BLaER1 treated with 17β-estradiol and CSF1 and Interleukin-3, amounts not matched to agents 10 nM and 100 nM (cell line): ENCODE measurements around the gene DNTT.
A peak's percentile ranks its signal among the peaks of the same experiment; 100 is the strongest.

Experiments
- H3K27ac ChIP-seq, 11 experiments: shearing (Covaris generic); formaldehyde crosslinking; 2 replicates each; pipeline ENCODE4 v1.8.1; 2022
- H3K27me3 ChIP-seq, 11 experiments: shearing (Covaris generic); formaldehyde crosslinking; 2 replicates each; pipeline ENCODE4 v1.8.1; 2022
- H3K36me3 ChIP-seq, 11 experiments: shearing (Covaris generic); formaldehyde crosslinking; 2 replicates each; pipeline ENCODE4 v1.8.1; 2022
- H3K4me1 ChIP-seq, 10 experiments: shearing (Covaris generic); formaldehyde crosslinking; 2 replicates each; pipeline ENCODE4 v1.8.1; 2022
- H3K4me2 ChIP-seq, 11 experiments: shearing (Covaris generic); formaldehyde crosslinking; 2 replicates each; pipeline ENCODE4 v1.8.1; 2022
- H3K4me3 ChIP-seq, 10 experiments: shearing (Covaris generic); formaldehyde crosslinking; 2 replicates each; pipeline ENCODE4 v1.8.1; 2022
- H3K9ac ChIP-seq, 11 experiments: shearing (Covaris generic); formaldehyde crosslinking; 2 replicates each; pipeline ENCODE4 v1.8.1; 2022
- H3K9me3 ChIP-seq, 11 experiments: shearing (Covaris generic); formaldehyde crosslinking; replicated peaks in 1 of 11; 2 replicates each; pipeline ENCODE4 v1.8.1; 2022
- H4K20me1 ChIP-seq, 11 experiments: shearing (Covaris generic); formaldehyde crosslinking; 2 replicates each; pipeline ENCODE4 v1.8.1; 2022
- Cebpa-rat ChIP-seq, 11 experiments: shearing (Covaris generic); IDR thresholded peaks; 2 replicates each; pipeline ENCODE4 v1.8.1; 2022

The DNTT gene

GRCh38 chr10:96344178-96344577, 39.9 kb downstream of the DNTT start:
- H3K27ac ChIP-seq, result peak overlapping the region in 6 of 11 experiments; percentile 9 to 58 (median 21); a peak in 6 of 22 replicates
- peaks cover 0 to 97% (median 78%) of the 10 kb centered on the region in 11 experiments; a peak in 16 of 22 replicates for H3K36me3 ChIP-seq
- H3K9me3 ChIP-seq, result peaks cover 14 to 38% (median 27%) of the 10 kb centered on the region in 11 experiments; a peak in 21 of 22 replicates
- peaks cover 7 to 23% (median 17%) of the 10 kb centered on the region in 10 experiments; a peak in 13 of 20 replicates for H3K4me1 ChIP-seq
- TF ChIP-seq Cebpa-rat (IDR thresholded peaks at IDR 0.05), result no peak
- H3K4me2 ChIP-seq, result peak overlapping the region in 7 of 11 experiments; percentile 1 to 43 (median 18); a peak in 10 of 22 replicates
- no peaks in the 10 kb centered on the region for H3K27me3 ChIP-seq
- no peak overlapping the region for H3K9ac ChIP-seq
- no peak overlapping the region for H3K4me3 ChIP-seq
- H4K20me1 ChIP-seq, result peaks cover 0 to 31% (median 0%) of the 10 kb centered on the region in 11 experiments; a peak in 2 of 22 replicates

- H3K9me3 ChIP-seq, result peaks cover 14 to 38% (median 27%) of the 10 kb centered on the region in 11 experiments; a peak in 21 of 22 replicates
- no peaks in the 10 kb centered on the region for H3K27me3 ChIP-seq
- H3K27ac ChIP-seq, result peak overlapping the region in 4 of 11 experiments; percentile 27 to 58 (median 30); a peak in 5 of 22 replicates
- peak overlapping the region in 5 of 11 experiments; percentile 5 to 24 (median 16); a peak in 4 of 22 replicates for H3K4me2 ChIP-seq
- peaks cover 7 to 23% (median 15%) of the 10 kb centered on the region in 10 experiments; a peak in 13 of 20 replicates for H3K4me1 ChIP-seq
- TF ChIP-seq Cebpa-rat (IDR thresholded peaks at IDR 0.05), result no peak
- H3K36me3 ChIP-seq, result peaks cover 0 to 94% (median 74%) of the 10 kb centered on the region in 11 experiments; a peak in 16 of 22 replicates
- no peak overlapping the region for H3K9ac ChIP-seq
- no peak overlapping the region for H3K4me3 ChIP-seq
- H4K20me1 ChIP-seq, result peaks cover 0 to 26% (median 0%) of the 10 kb centered on the region in 11 experiments; a peak in 2 of 22 replicates
Measured at GRCh38 chr10:96345222-96345621, 41.0 kb downstream of the DNTT start.

- H3K4me1 ChIP-seq, result peaks cover 7 to 23% (median 15%) of the 10 kb centered on the region in 10 experiments; a peak in 13 of 20 replicates
- H3K9me3 ChIP-seq, result peaks cover 14 to 38% (median 27%) of the 10 kb centered on the region in 11 experiments; a peak in 21 of 22 replicates
- H3K27ac ChIP-seq, result peak overlapping the region in 2 of 11 experiments; percentile 32 to 58; a peak in 2 of 22 replicates
- no peak for TF ChIP-seq Cebpa-rat (IDR thresholded peaks at IDR 0.05)
- peaks cover 0 to 20% (median 0%) of the 10 kb centered on the region in 11 experiments; a peak in 2 of 22 replicates for H4K20me1 ChIP-seq
- H3K36me3 ChIP-seq, result peaks cover 0 to 89% (median 70%) of the 10 kb centered on the region in 11 experiments; a peak in 16 of 22 replicates
- peak overlapping the region in 1 of 10 experiments; percentile 19; a peak in 2 of 20 replicates for H3K4me3 ChIP-seq
- H3K9ac ChIP-seq, result no peak overlapping the region
- no peak overlapping the region for H3K4me2 ChIP-seq
- H3K27me3 ChIP-seq, result no peaks in the 10 kb centered on the region
Measured at GRCh38 chr10:96346295-96346694, 42.1 kb downstream of the DNTT start.

GRCh38 chr10:96352027-96352426, 47.8 kb downstream of the DNTT start:
- 0 out of 20 replicates have a peak, but pooled peaks cover 0 to 8% (median 0%) of the 10 kb centered on the region in 10 experiments for H3K4me1 ChIP-seq
- no peak overlapping the region for H3K27ac ChIP-seq
- H4K20me1 ChIP-seq, result peaks cover 0 to 11% (median 0%) of the 10 kb centered on the region in 11 experiments; a peak in 1 of 22 replicates
- TF ChIP-seq Cebpa-rat (IDR thresholded peaks at IDR 0.05), result no peak
- peaks cover 0 to 4% (median 0%) of the 10 kb centered on the region in 11 experiments; a peak in 1 of 22 replicates for H3K9me3 ChIP-seq
- H3K4me3 ChIP-seq, result no peak overlapping the region
- no peak overlapping the region for H3K9ac ChIP-seq
- H3K27me3 ChIP-seq, result no peaks in the 10 kb centered on the region
- H3K36me3 ChIP-seq, result peaks cover 0 to 82% (median 26%) of the 10 kb centered on the region in 11 experiments; a peak in 14 of 22 replicates
- H3K4me2 ChIP-seq, result no peak overlapping the region

- peaks cover 0 to 81% (median 21%) of the 10 kb centered on the region in 11 experiments; a peak in 12 of 22 replicates for H3K36me3 ChIP-seq
- H3K27me3 ChIP-seq, result no peaks in the 10 kb centered on the region
- no peak overlapping the region for H3K4me3 ChIP-seq
- no peak overlapping the region for H3K9ac ChIP-seq
- H3K9me3 ChIP-seq, result no peaks in the 10 kb centered on the region
- no peak overlapping the region for H3K27ac ChIP-seq
- H4K20me1 ChIP-seq, result peaks cover 0 to 11% (median 0%) of the 10 kb centered on the region in 11 experiments; a peak in 1 of 22 replicates
- TF ChIP-seq Cebpa-rat (IDR thresholded peaks at IDR 0.05), result no peak
- no peak overlapping the region for H3K4me2 ChIP-seq
- 0 out of 20 replicates have a peak, but pooled peaks cover 0 to 5% (median 0%) of the 10 kb centered on the region in 10 experiments for H3K4me1 ChIP-seq
Measured at GRCh38 chr10:96352582-96352981, 48.3 kb downstream of the DNTT start.

- H3K36me3 ChIP-seq, result peaks cover 0 to 48% (median 11%) of the 10 kb centered on the region in 11 experiments; a peak in 10 of 22 replicates
- no peak overlapping the region for H3K4me3 ChIP-seq
- H3K4me1 ChIP-seq, result peaks cover 0 to 10% (median 0%) of the 10 kb centered on the region in 10 experiments; a peak in 5 of 20 replicates
- no peaks in the 10 kb centered on the region for H3K9me3 ChIP-seq
- H3K9ac ChIP-seq, result no peak overlapping the region
- TF ChIP-seq Cebpa-rat (IDR thresholded peaks at IDR 0.05), result 0 out of 22 replicates have a peak, but pooled peaks of 1 of the 11 experiments have one; percentile 22
- no peaks in the 10 kb centered on the region for H3K27me3 ChIP-seq
- H3K27ac ChIP-seq, result no peak overlapping the region
- no peaks in the 10 kb centered on the region; a peak in 1 of 22 replicates for H4K20me1 ChIP-seq
- H3K4me2 ChIP-seq, result no peak overlapping the region
Measured at GRCh38 chr10:96357038-96357620, 52.9 kb downstream of the DNTT start.

GRCh38 chr10:96358851-96359540, 54.8 kb downstream of the DNTT start, which contains the start of gene OPALIN:
OPALIN (minus strand) TSS chr10:96359002; CDS start chr10:96358896, 106 bp downstream.
- Histone ChIP-seq H3K4me3 (no peak within 1 kb of the TSS), H3K9me3 (no peaks in the 10 kb centered on the region), H3K27ac (no peak within 1 kb of the TSS), H3K36me3 (peaks cover 0 to 30% (median 11%) of the 10 kb centered on the region in 11 experiments; a peak in 10 of 22 replicates), H3K4me1 (peaks cover 0 to 10% (median 0%) of the 10 kb centered on the region in 10 experiments; a peak in 5 of 20 replicates), H3K4me2 (no peak within 1 kb of the TSS; a peak in 1 of 22 replicates), H3K27me3 (no peaks in the 10 kb centered on the region), H3K9ac (no peak within 1 kb of the TSS), H4K20me1 (no peaks in the 10 kb centered on the region; a peak in 1 of 22 replicates)
- no peak for TF ChIP-seq Cebpa-rat (IDR thresholded peaks at IDR 0.05)

GRCh38 chr10:96359616-96360015, 55.4 kb downstream of the DNTT start:
- H3K9me3 ChIP-seq, result no peaks in the 10 kb centered on the region
- no peak overlapping the region; a peak in 1 of 22 replicates for H3K4me2 ChIP-seq
- H3K4me1 ChIP-seq, result peaks cover 0 to 10% (median 0%) of the 10 kb centered on the region in 10 experiments; a peak in 5 of 20 replicates
- H3K4me3 ChIP-seq, result no peak overlapping the region
- TF ChIP-seq Cebpa-rat (IDR thresholded peaks at IDR 0.05), result no peak
- H4K20me1 ChIP-seq, result no peaks in the 10 kb centered on the region; a peak in 1 of 22 replicates
- peaks cover 0 to 29% (median 11%) of the 10 kb centered on the region in 11 experiments; a peak in 10 of 22 replicates for H3K36me3 ChIP-seq
- H3K27me3 ChIP-seq, result no peaks in the 10 kb centered on the region
- H3K27ac ChIP-seq, result no peak overlapping the region
- no peak overlapping the region for H3K9ac ChIP-seq
